Measurements from ENCODE around the gene PDE6D.
A peak's percentile ranks its signal among the peaks of the same experiment; 100 is the strongest.

The PDE6D gene

GRCh38 chr2:231718799-231719198, 62.3 kb downstream of the PDE6D start:
- DNase-seq (ENCODE audit: low spot score) = no peak

GRCh38 chr2:231717281-231718171, 63.6 kb downstream of the PDE6D start:
- DNase-seq (ENCODE audit: low spot score) = no peak

- no peak for DNase-seq (ENCODE audit: low spot score)
Observed at GRCh38 chr2:231716666-231717280, 64.3 kb downstream of the PDE6D start.

- no peak for DNase-seq (ENCODE audit: low spot score)
Observed at GRCh38 chr2:231715988-231716616, 65.0 kb downstream of the PDE6D start.

- DNase-seq (ENCODE audit: low spot score) = no peak
Observed at GRCh38 chr2:231715499-231715837, 65.6 kb downstream of the PDE6D start.

GRCh38 chr2:231714639-231715498, 66.2 kb downstream of the PDE6D start:
- DNase-seq (ENCODE audit: low spot score) = peak; percentile 78

- DNase-seq (ENCODE audit: low spot score) = peak; percentile 90
Observed at GRCh38 chr2:231713730-231714638, 67.1 kb downstream of the PDE6D start.

- DNase-seq (ENCODE audit: low spot score) = peak; percentile 2
Observed at GRCh38 chr2:231713406-231713729, 67.7 kb downstream of the PDE6D start.

GRCh38 chr2:231712451-231713021, 68.5 kb downstream of the PDE6D start:
- DNase-seq (ENCODE audit: low spot score) = peak; percentile 38

- DNase-seq (ENCODE audit: low spot score) = peak; percentile 20
Observed at GRCh38 chr2:231711677-231712450, 69.2 kb downstream of the PDE6D start.

- peak; percentile 4 for DNase-seq (ENCODE audit: low spot score)
Observed at GRCh38 chr2:231710799-231711676, 70.0 kb downstream of the PDE6D start.

GRCh38 chr2:231709981-231710798, 70.9 kb downstream of the PDE6D start:
- peak; percentile 88 for DNase-seq (ENCODE audit: low spot score)

GRCh38 chr2:231709636-231709980, 71.5 kb downstream of the PDE6D start:
- DNase-seq (ENCODE audit: low spot score) = peak; percentile 29

- DNase-seq (ENCODE audit: low spot score) = peak; percentile 53
Observed at GRCh38 chr2:231708773-231709635, 72.1 kb downstream of the PDE6D start.

- DNase-seq (ENCODE audit: low spot score) = peak; percentile 100
Observed at GRCh38 chr2:231707927-231708772, 72.9 kb downstream of the PDE6D start, which contains the start of gene PTMA. PTMA (plus strand) TSS chr2:231708525; CDS start chr2:231708707, 182 bp downstream.

- peak; percentile 46 for DNase-seq (ENCODE audit: low spot score)
Observed at GRCh38 chr2:231707625-231707926, 73.5 kb downstream of the PDE6D start.
